ENCODE results near the gene GLIPR1L2. TPM values are rescaled to one million over a fixed set of nuclear protein-coding genes. Genes with fewer than 3 reads are reported as not detected.

The GLIPR1L2 gene
- total and polyA plus RNA-seq, 2 of the 8 experiments (the other 6 are each of a cell fraction or from before 2014, with no cell fraction given) = 0.09 TPM; not detected in 1

- Histone ChIP-seq H3K79me1 (ENCODE audit: low read depth, low read length) (no peaks in the 10 kb centered on the region), H2BK5ac (ENCODE audit: low read depth, low read length) (no peak overlapping the region), H4K20me1 (replicated peaks in 1 of 2; ENCODE audit: control insufficient read depth in 1 of 2, insufficient read depth in 2 of 2, low read length in 2 of 2) (no peaks in the 10 kb centered on the region), H2BK15ac (ENCODE audit: low read length) (no peak overlapping the region), H2BK20ac (ENCODE audit: low read length) (no peak overlapping the region), H3K27ac (ENCODE audit: low read depth, low read length) (no peak overlapping the region), H3K9me3 (ENCODE audit: insufficient read depth in 2 of 2, low read depth in 1 of 2, low read length in 1 of 2) (peaks cover 6 to 20% of the 10 kb centered on the region in 2 experiments; a peak in 3 of 4 replicates), H3K79me2 (ENCODE audit: control insufficient read depth in 1 of 2, insufficient read depth in 2 of 2, low read length in 2 of 2) (no peaks in the 10 kb centered on the region), H4K5ac (ENCODE audit: insufficient read length, low read depth, low read length) (no peak overlapping the region), H3K4ac (replicated peaks; ENCODE audit: insufficient read length, low read depth, low read length) (no peak overlapping the region), H3K23ac (ENCODE audit: insufficient read length) (no peak overlapping the region), H2BK120ac (replicated peaks; ENCODE audit: low read depth, low read length) (no peak overlapping the region), H3K4me2 (ENCODE audit: insufficient read depth in 1 of 2, low read depth in 2 of 2, low read length in 2 of 2) (no peak overlapping the region), H2AK5ac (ENCODE audit: low read depth, low read length) (no peak overlapping the region), H3K14ac (ENCODE audit: insufficient read length) (no peak overlapping the region), H4K91ac (replicated peaks; ENCODE audit: insufficient read length, low read length) (no peak overlapping the region), H4K8ac (ENCODE audit: extremely low read depth, insufficient read depth, low read length) (no peak overlapping the region), H3K18ac (ENCODE audit: extremely low read depth, low read length) (no peak overlapping the region), H3K4me1 (replicated peaks in 1 of 4; ENCODE audit: control insufficient read depth in 3 of 4, insufficient read depth in 4 of 4, low read length in 3 of 4) (no peaks in the 10 kb centered on the region), H3K4me3 (ENCODE audit: extremely low read depth in 1 of 4, insufficient read depth in 2 of 4, low read depth in 3 of 4, low read length in 4 of 4) (no peak overlapping the region), H2BK12ac (ENCODE audit: low read depth, low read length) (no peak overlapping the region), H3K56ac (replicated peaks; ENCODE audit: insufficient read length, low read depth, low read length) (no peak overlapping the region), H3K27me3 (replicated peaks in 1 of 4; ENCODE audit: control insufficient read depth in 3 of 4, extremely low read depth in 1 of 4, insufficient read depth in 3 of 4, low read length in 3 of 4) (no peaks in the 10 kb centered on the region), H3K9ac (replicated peaks in 1 of 4; ENCODE audit: extremely low read depth in 1 of 4, low read depth in 3 of 4, low read length in 3 of 4) (no peak overlapping the region), H3K36me3 (ENCODE audit: control insufficient read depth in 2 of 4, insufficient read depth in 4 of 4, low read length in 3 of 4) (no peaks in the 10 kb centered on the region), H2AFZ (ENCODE audit: low read length) (no peak overlapping the region), H3K23me2 (ENCODE audit: low read depth, low read length) (no peaks in the 10 kb centered on the region)
- CTCF ChIA-PET (ENCODE audit: partially characterized antibody) = interaction anchor here (2.2 kb wide), 1 partner anchor 25 kb away, joined by 15 read pairs; no protein-coding TSS in a partner anchor
- no peak for FAIRE-seq
- no peak for DNase-seq (ENCODE audit: low read depth in 1 of 2, low spot score in 2 of 2)
- POLR2A ChIA-PET (ENCODE audit: partially characterized antibody) = no interaction called here
- TF ChIP-seq SUZ12 (IDR thresholded peaks at IDR 0.05; ENCODE audit: low read length) (no peak), SP2 (IDR thresholded peaks at IDR 0.05; ENCODE audit: low read length) (no peak), KDM5A (IDR thresholded peaks at IDR 0.05; ENCODE audit: low read length) (no peak), TAF7 (optimal IDR thresholded peaks at IDR 0.05; ENCODE audit: borderline replicate concordance, low read depth, low read length) (no peak), POU5F1 (IDR thresholded peaks at IDR 0.05; ENCODE audit: low read depth, low read length) (no peak), BRCA1 (IDR thresholded peaks at IDR 0.05; ENCODE audit: low read depth, low read length) (no peak), HDAC6 (IDR thresholded peaks at IDR 0.05; ENCODE audit: low read depth, low read length) (no peak), RXRA (IDR thresholded peaks at IDR 0.05; ENCODE audit: insufficient read depth, low read depth, low read length) (no peak), EP300 (IDR thresholded peaks at IDR 0.05; ENCODE audit: borderline replicate concordance in 1 of 2, low read depth in 2 of 2, low read length in 2 of 2) (no peak), RFX5 (IDR thresholded peaks at IDR 0.05; ENCODE audit: borderline replicate concordance, low read depth, low read length) (no peak), SRF (IDR thresholded peaks at IDR 0.05; ENCODE audit: low read depth, low read length) (no peak), TAF1 (IDR thresholded peaks at IDR 0.05; ENCODE audit: low read depth, low read length) (no peak), CREB1 (IDR thresholded peaks at IDR 0.05) (no peak), CTCF (IDR thresholded peaks at IDR 0.05; ENCODE audit: control extremely low read depth in 1 of 3, insufficient read depth in 1 of 3, low read depth in 1 of 3, low read length in 3 of 3) (no peak)
Observed at GRCh38 chr12:75460204-75460603, 69.3 kb downstream of the GLIPR1L2 start.

All from H1 (cell line).